Activated CD4-positive, CD25-positive, alpha-beta regulatory T cell (primary cell): Measurements from ENCODE around the gene CLDN15.
"Not testable (repeated sequence)": the region's sequence is repeated elsewhere in the genome, so short reads cannot be mapped to it uniquely, and the experiment has no call there.

ENCODE experiments used
- DNase-seq, 4 experiments: peaks; one replicate each; lab custom pipeline; 2025; lab: John Stamatoyannopoulos, UW

Gene CLDN15, protein sequence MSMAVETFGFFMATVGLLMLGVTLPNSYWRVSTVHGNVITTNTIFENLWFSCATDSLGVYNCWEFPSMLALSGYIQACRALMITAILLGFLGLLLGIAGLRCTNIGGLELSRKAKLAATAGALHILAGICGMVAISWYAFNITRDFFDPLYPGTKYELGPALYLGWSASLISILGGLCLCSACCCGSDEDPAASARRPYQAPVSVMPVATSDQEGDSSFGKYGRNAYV

DNA sequence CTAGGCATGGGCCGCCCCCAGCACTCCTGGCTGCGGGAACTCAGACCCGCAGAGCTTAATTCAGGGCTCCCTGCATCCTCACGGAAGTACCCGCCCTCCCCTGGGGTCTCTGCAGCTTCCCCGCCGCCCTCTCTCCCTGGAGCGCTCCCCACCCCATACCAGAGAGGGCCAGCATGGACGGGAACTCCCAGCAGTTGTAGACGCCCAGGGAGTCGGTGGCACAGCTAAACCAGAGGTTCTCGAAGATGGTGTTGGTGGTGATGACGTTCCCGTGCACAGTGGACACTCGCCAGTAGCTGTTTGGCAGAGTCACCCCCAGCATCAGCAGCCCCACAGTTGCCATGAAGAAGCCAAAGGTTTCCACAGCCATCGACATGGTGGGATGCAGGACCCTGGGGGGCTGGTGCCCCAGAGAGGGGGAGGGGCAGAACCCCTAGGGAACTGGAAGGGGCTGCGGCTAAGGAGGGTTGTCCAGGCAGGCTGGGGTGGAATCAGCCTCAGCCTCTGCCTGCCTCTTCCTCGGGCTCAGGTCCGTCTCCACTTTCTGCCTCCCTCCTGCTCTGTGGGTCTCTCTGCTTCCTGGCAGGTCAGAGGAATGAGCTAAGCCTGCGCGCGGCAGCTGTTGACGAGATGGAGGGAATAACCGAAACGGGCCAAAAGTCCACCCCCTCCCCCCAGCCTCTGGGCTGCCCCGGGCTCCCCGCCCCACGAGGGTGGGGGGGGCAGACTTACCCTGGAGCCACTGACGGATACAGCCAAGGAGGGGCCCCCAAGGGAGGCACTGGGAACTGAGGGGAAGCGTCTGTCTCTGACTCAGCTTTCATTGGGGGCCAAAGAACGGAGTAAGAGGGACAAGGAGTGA lies at the start of gene CLDN15:
CLDN15 (minus strand) TSS at position 597 of the 862 bp plus-strand sequence; CDS start at position 376, 221 bp downstream.
- no peak for DNase-seq

DNA sequence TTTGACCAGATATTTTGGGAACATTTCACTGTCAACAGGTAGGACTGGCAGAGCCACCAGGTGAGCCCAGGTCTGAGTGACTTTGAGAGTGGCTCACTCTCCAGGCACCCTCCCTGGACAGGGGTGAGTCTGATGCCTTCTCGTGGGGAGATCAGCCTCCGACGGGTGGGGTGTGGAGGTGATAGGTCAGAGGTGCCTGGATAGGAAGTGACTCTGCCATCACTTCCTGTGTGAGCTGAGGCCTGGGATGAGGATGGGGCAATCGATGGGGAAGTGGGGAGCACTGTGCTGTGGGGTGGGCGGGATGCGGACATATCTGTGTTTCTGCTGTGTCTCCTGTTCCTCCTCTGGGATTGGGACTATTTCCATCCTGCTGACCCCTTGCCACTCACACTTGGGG lies 49.4 kb upstream of the CLDN15 start:
- no peak for DNase-seq

DNA sequence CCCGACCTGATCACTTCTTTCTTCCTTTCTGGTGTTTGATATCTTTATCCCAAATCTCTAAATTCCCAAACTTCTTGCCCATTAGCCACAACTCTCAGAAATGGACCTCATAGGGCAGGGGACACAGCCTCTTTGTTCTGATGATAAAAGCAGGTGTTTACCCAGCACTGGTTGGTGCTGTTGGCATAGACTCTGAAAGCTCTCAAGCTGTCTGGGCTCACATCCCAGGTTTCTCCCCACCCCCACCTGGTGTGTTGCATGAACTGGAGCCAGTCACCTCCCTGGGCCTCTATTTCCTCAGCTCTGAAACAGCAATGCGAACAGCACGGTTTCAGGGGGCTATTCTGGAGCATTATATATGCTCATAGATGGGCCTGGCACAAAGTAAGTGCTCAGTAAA lies 48.3 kb upstream of the CLDN15 start:
- DNase-seq, result not testable (repeated sequence)

DNA sequence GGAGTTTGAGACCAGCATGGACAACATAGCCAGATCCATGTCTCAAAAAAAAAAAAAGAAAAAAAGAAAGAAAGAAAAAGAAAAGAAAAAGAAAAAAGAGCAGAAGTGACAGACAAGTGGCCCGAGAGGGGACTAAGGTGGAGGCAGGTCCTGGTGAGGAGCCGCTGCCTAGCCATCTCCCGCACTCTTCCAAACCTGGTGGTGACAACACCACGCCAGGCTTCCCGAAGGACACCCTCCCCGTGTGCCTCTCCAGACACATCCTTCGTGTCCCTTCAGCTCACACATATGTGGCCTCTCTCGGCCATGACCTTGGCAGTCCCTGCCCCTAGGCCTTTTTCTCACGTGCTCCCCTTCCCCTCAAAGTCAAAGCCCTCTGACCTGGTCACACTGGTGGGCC lies 47.6 kb upstream of the CLDN15 start:
- no peak for DNase-seq

DNA sequence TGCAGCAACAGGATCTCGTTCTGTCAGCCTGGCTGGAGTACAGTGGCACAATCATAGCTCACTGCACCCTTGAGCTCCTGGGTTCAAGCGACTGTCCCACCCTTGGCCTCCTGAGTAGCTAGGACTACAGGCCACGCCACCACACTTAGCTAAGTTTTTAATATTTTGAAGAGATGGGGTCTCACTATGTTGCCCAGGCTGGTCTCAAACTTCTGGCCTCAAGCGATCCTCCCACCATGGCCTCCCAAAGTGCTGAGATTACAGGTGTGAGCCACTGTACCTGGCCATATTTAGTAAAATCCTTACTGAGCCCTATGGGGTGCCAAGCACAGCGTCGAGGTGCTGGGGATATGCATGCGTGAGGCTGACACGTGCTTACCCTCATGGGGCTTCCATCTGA lies 43.3 kb upstream of the CLDN15 start:
- DNase-seq, result not testable (repeated sequence)

DNA sequence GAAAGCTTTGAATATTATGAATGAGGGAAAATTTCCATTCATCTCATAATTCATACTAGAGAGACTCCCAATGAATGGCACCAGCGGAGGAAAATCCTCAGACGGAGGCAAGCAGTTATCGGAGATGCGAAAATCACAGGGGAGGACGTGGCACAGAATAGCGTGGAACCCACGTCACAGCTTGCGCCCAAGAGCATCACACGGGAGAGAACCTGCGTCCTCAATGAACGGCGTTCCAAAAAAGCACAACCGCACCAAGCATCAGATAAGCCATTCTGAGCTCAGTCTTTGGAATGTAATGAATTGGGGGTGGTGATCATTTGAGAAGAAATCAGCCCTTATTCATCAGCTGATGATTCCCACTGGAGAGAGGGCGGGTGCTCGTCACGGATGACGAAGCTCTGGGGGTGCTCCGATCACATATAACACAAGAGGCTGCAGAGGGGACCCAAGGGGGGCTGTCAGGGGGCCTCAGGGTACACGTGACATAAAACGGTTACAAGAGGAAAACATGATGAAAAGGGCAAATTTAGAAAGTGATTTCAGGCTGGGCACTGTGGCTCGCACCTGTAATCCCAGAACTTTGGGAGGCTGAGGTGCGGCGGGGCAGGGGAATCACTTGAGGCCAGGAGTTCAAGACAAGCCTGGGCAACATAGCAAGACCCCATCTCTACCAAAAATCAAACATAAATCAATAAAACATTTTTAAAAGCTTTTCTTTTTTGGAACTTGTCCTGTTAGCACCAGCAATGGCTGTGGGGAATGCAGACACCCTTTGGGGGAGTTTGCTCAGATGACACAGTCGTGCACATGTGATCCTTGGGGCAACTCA lies 41.1 kb upstream of the CLDN15 start:
- DNase-seq, result no peak

DNA sequence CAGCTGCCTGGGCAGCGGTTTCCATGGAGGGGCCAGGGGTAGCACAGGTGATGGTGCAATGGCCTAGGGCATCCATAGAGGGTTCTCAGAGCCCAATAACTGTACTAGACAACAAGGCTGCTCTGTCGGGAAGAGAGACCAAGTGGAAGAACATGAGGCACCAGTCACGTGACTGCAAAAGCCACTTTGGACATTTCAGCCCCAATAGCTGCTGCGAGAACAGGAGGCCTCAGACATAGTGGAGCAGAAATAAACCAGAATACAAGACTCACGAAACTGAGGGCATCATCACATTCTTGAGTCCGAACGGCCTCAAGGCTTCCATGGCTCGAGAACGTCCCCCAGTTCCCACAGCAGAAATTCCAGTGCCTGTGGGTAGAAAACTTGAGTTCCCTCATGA lies 39.6 kb upstream of the CLDN15 start:
- no peak for DNase-seq

DNA sequence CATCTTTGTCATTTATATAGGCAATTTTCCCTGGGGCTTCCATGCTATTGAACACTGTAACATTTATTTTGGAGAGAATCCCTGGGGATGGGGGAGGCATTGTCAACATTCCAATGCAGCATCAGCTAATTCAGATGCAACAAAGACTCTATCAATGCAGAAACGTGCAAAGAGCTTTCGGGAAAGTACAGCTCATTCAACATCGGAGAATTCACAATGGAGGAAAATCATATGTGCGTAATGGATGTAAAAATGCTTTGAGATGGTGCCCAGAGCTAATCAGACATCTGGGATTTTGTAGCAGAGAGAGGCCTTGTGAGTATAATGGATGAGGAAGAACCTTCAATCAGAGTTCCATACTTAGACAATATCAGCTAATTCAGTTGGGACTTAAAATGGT lies 35.6 kb upstream of the CLDN15 start:
- DNase-seq, result no peak

DNA sequence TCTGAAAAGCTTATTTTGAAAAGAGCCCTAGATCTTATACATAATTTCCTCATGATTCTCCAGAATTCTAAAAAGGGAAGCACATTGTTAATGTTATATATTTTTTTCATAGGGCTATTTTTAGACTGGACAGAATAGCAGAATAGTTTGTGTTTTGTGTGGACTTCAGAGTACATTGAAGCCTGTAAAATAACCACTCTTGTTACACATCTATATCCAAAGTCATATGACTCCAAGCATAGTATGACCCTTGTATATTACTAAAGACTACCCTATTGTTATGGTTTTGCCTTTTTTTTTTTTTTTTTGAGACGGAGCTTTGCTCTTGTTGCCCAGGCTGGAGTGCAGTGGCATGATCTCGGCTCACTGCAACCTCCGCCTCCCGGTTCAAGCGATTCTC lies 33.4 kb upstream of the CLDN15 start:
- no peak for DNase-seq

DNA sequence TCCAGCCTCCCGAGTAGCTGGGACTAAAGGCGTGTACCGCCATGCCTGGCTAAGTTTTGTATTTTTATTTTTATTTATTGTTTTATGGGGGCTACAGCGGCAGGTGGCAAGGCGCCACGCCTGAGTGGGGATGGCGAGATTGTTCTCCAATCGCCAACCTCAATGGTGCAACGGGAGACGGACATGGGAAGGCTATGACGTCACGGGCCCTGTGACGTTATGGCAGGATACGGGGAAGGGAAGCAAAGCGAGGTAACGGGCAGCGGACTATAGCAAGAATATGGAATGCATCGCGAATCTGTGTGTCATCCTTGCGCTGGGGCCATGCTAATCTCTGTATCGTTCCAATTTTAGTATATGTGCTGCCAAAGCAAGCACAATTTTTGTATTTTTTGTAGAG lies 32.1 kb upstream of the CLDN15 start:
- no peak for DNase-seq

DNA sequence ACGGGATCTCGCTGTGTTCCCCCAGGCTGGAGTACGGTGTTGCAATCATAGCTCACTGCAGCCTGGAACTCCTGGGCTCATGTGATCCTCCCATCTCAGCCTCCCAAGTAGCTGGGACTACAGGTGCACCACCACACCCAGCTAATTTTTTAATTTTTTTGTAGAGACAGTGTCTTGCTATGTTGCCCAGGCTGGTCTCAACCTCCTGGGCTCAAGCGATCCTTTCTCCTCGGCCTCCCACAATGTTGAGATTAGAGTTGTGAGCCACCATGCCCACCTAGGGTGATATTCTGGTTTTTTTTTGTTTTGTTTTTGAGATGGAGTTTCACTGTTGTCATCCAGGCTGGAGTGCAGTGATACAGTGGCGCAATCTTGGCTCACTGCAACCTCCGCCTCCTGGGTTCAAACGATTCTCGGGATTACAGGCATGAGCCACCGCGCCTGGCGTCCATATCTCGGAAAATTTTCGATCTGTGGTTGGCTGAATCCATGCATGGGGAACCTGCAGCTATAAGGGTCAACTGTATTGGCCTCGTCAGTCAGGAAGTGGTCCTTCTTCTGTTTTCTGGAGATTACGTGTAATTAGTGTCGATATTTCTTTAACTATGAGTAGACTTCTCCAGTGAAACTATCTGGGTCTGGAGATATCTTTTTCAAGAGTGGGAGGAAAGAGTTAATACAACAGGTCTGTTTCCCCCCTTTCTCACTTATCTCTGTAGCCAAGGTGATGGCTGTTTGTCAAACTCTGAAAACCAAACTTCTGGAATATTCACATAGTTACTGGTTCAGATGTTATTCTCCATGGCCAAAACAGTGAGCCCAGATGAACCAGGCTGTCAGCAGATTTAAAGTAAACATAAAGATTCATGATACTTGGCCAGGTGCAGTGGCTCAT lies 28.3 kb upstream of the CLDN15 start:
- no peak for DNase-seq

DNA sequence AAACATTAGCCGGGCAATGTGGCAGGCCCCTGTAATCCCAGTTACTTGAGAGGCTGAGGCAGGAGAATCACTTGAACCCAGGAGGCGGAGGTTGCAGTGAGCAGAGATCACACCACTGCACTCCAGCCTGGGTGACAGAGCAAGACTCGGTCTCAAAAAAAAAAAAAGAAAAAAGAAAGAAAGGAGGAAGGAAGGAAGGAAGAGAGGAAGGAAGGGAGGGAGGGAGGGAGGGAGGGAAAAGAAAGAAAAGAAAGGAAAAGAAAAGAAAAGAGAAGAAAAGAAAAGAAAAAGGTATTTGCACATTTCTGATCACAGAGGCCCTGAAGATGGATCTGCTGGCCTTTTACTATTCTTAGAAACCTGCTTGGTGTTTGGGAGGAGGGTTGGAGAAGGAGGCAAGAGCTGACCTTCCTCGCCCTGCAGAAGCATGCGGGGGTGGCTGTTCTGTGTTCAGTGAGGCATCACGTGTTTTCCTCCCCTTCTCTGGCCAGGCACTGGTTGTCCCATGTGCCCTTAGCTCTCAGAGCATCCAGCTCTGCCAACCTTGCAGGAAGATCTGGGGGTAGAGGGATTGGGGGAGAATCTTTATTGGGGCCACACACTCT lies 26.6 kb upstream of the CLDN15 start:
- not testable (repeated sequence) for DNase-seq

DNA sequence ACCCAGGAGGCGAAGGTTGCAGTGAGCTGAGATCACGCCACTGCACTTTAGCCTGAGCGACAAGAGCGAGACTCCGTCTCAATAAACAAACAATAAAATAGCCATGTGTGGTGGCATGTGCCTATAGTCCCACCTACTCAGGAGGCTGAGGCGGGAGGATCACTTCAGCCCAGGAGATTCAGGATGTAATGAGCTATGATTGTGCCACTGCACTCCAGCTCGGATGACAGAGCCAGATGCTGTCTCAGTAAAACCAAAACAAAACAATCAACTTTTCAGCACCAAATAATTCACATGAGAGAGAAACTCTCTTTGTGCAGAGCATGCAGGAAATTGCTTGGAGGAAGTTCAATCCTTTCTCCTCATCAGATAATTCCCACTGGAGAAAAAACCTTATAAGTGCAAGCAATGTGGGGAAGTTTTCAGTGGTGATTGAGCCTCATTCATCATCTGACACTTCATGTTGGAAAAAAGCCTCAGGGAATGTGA lies 20.7 kb upstream of the CLDN15 start:
- DNase-seq, result no peak

DNA sequence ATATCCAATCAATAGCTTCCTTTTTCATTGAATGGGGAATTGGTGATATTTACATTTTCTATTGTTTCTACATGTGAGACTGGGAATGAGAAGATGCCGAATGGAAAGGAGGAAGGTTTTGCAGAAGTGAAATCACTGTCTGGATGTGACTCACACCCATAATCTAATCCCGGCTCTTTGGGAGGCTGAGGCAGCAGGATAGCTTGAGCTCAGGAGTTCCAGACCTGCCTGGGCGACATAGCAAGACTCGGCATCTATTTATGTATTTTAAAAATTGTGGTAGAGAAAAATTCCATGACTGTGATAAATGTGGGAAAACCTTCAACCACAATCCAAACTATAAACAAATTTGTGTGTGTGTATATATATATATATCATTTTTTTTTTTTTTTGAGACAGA lies 18.2 kb upstream of the CLDN15 start:
- no peak for DNase-seq

DNA sequence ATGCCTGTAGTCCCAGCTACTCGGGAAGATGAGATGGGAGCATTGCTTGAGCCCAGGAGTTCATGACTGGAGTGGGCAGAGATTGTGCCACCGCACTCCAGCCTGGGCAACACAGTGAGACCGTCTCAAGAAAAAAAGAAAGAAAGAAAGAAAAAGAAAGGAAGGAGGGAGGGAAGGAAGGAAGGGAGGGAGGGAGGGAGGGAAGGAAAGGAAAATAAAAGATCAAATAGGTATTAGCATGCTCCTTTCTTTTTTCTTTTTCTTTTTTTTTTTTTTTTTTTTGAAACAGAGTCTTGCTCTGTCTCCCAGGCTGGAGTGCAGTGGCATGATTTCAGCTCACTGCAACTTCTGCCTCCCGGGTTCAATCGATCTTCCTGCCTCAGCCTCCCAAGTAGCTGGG lies 15.6 kb upstream of the CLDN15 start:
- not testable (repeated sequence) for DNase-seq

DNA sequence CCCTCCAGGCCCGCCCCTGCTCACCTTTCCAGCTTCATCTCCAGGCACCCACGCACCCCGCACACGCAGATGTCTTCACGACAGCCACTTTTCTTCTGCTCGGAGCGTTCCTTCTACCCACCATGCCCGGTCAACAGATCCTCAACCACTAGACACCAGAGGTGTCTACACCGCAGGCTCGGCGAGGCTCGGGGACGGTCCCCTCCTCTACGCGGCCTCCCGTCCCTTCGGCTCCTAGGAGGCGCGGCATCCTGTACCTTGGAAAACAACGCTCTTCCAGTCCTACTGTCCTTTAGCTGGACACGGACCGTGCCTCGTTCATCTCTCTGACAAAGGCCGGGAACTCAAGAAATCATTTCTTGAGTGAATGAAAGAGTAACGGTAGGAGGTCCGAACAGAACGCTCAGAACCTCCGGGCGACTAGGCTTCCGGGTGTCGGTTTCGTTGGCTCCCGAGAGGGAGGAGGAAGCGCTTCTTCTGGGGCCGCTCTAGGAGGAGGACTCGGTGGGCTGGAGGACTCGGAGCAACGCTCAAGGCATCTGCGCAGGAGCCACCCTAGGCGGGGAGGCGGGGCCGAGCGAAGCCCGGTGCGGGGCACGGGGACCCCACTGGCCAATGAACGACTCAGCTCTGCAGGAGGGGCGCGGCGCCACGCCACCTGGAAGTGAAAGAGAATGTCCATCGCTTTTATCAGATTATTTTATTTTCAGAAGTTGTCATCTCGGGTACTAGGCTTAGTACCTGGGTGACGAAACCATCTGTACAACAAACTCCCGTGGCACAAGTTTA lies 14.5 kb upstream of the CLDN15 start:
- peak; percentile 94 to 99 (median 96) for DNase-seq

DNA sequence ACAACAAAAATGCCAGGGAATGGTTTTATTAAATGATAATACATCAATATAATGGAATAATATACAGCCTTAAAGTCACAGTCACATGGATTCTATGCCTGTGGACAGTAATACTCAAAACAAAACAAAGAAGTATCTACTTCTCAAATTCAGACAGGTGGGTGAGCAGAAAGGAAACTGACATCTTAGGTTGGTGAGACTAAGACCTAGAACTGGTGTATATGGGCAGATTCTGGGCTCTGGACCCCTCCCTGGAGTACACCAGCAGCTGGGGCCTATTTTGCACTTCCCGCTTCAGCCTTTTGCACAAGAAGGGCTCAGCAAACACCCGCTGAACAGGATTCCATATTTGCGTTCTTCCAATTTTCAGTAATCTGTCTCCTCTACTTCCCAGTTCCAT lies 12.7 kb upstream of the CLDN15 start:
- no peak for DNase-seq

DNA sequence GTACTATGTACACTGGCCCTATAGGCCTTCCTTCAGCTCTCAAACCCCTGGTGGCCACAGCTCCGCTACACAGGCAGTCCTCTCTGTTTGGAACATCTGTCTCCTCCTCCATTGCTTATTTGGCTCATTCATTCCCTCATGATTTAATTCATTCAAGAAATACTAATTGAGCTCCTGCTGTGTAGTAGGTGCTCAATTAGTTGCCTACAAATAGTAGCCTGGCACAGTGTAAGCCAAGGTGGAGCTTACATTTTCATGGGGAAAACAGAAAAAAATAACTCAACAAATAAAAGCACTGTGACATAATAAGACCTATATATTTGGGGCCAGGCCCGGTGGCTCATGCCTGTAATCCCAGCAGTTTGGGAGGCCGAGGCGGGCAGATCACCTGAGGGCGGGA lies 10.7 kb upstream of the CLDN15 start:
- no peak for DNase-seq

DNA sequence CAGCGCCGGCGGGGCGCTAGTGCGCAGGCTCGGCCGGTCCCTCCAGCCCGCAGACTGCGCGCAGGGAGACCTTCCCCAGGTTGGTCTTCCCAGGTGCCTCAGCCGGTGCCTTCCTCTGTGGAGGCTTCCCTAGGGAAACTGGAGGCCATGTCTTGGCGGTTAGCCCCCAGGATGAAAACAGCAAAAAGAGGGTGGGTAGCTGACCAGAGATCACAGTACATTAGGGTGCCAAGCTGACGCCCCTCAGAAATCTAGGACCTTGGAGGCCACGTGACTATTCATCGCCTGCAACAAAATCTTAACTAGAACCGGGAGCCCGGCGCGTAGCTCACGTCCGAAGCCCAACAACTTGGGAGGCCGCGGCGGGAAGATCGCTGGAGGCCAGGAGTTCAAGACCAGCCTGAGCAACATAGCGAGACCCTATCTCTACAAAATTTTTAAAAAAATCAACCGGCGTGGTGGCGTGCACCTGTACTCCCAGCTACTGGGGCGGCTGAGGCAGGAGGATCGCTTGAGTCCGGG lies 7.6 kb upstream of the CLDN15 start:
- no peak for DNase-seq
